Tibial nerve (tissue), 4 donors: ENCODE measurements around the gene DPAGT1. TPM values are rescaled to one million over a fixed set of nuclear protein-coding genes. Genes with fewer than 3 reads are reported as not detected.
"Not testable (repeated sequence)": the region's sequence is repeated elsewhere in the genome, so short reads cannot be mapped to it uniquely, and the experiment has no call there.

Source experiments
- DNase-seq, 2 donors: peaks; one replicate each; pipeline ENCODE4 v3.0.0-alpha.2; 2019; ENCODE audit warnings: low spot score in 2 of 2
- H3K27ac ChIP-seq, 4 donors: fragments of 200-600 bp; sonication (generic) in 3 of 4; one replicate each; pipeline ENCODE4 v1.5.1; 2017 to 2019; ENCODE audit warnings: mild to moderate bottlenecking in 1 of 4
- H3K27me3 ChIP-seq, 2 donors: fragments of 200-600 bp; sonication (generic) in 1 of 2; one replicate each; pipeline versions ENCODE4 v1.5.1 to v1.6.0; 2017 to 2019
- H3K36me3 ChIP-seq, 3 donors: fragments of 200-600 bp; sonication (generic); one replicate each; pipeline ENCODE4 v1.5.1; 2018 to 2019
- H3K4me1 ChIP-seq, 4 donors: fragments of 200-600 bp; sonication (generic) in 3 of 4; one replicate each; pipeline ENCODE4 v1.5.1; 2017 to 2019
- H3K4me3 ChIP-seq, 4 donors: fragments of 200-600 bp; sonication (generic) in 3 of 4; one replicate each; pipeline ENCODE4 v1.5.1; 2017 to 2019; ENCODE audit warnings: mild to moderate bottlenecking in 1 of 4, moderate library complexity in 1 of 4
- H3K9me3 ChIP-seq, 4 donors: fragments of 200-600 bp; sonication (generic) in 3 of 4; one replicate each; pipeline ENCODE4 v1.5.1; 2017 to 2019
- EP300 ChIP-seq, 2 donors: sonication (generic); formaldehyde crosslinking; IDR thresholded peaks; one replicate each; pipeline ENCODE4 v1.6.1; 2017; ENCODE audit warnings: antibody characterized with exemption in 2 of 2, mild to moderate bottlenecking in 1 of 2
- POLR2A ChIP-seq, 2 donors: fragments of 450-650 bp; IDR thresholded peaks; one replicate each; pipeline ENCODE4 v1.6.1; 2017; ENCODE audit warnings: antibody characterized with exemption in 2 of 2, mild to moderate bottlenecking in 2 of 2, moderate library complexity in 2 of 2
- WGBS, 2 donors: methylation state at CpG; one replicate each; pipeline ENCODE4 v1.1.5; 2018; 5-methylcytosine and 5-hydroxymethylcytosine counted together
- total RNA-seq, 4 donors: library from RNA; depleted of rRNA; stranded (reverse); fragments of >200 nt; gene quantifications; one replicate each; pipeline ENCODE4 v1.1.0, GENCODE V29; 2016
- TF ChIP-seq, protein P1 (sequence below), 5 experiments: fragments of 200-600 bp in 3 of 5; fragments of 450-650 bp in 2 of 5; sonication (generic) in 3 of 5; IDR thresholded peaks; one replicate each; pipeline ENCODE4 v1.5.1; 2016 to 2019; ENCODE audit warnings: antibody characterized with exemption in 5 of 5, mild to moderate bottlenecking in 3 of 5, moderate library complexity in 2 of 5

Gene DPAGT1
- total RNA-seq, 4 donors from 2014 or later: 20.7 to 33.9 (median 23.5) TPM

GRCh38 chr11:119107538-119108145 lies 6.0 kb upstream of the DPAGT1 start:
- DNase-seq: no peak
- Histone ChIP-seq H3K9me3 (no peaks in the 10 kb centered on the region), H3K4me1 (peaks cover 0 to 53% (median 30%) of the 10 kb centered on the region in 4 donors), H3K27ac (peak overlapping the region; percentile 58 to 91 (median 90)), H3K36me3 (peaks cover 0 to 30% (median 10%) of the 10 kb centered on the region in 3 donors), H3K4me3 (peak overlapping the region; percentile 78 to 99 (median 92)), H3K27me3 (no peaks in the 10 kb centered on the region)
- TF ChIP-seq EP300 (IDR thresholded peaks at IDR 0.05): no peak
- TF ChIP-seq POLR2A (IDR thresholded peaks at IDR 0.05): no peak
- TF ChIP-seq, protein P1, sequence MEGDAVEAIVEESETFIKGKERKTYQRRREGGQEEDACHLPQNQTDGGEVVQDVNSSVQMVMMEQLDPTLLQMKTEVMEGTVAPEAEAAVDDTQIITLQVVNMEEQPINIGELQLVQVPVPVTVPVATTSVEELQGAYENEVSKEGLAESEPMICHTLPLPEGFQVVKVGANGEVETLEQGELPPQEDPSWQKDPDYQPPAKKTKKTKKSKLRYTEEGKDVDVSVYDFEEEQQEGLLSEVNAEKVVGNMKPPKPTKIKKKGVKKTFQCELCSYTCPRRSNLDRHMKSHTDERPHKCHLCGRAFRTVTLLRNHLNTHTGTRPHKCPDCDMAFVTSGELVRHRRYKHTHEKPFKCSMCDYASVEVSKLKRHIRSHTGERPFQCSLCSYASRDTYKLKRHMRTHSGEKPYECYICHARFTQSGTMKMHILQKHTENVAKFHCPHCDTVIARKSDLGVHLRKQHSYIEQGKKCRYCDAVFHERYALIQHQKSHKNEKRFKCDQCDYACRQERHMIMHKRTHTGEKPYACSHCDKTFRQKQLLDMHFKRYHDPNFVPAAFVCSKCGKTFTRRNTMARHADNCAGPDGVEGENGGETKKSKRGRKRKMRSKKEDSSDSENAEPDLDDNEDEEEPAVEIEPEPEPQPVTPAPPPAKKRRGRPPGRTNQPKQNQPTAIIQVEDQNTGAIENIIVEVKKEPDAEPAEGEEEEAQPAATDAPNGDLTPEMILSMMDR (IDR thresholded peaks at IDR 0.05): no peak
- 0 to 2% methylated on average over 10 to 18 of the region's 65 CpGs for WGBS, 2 donors

DNA sequence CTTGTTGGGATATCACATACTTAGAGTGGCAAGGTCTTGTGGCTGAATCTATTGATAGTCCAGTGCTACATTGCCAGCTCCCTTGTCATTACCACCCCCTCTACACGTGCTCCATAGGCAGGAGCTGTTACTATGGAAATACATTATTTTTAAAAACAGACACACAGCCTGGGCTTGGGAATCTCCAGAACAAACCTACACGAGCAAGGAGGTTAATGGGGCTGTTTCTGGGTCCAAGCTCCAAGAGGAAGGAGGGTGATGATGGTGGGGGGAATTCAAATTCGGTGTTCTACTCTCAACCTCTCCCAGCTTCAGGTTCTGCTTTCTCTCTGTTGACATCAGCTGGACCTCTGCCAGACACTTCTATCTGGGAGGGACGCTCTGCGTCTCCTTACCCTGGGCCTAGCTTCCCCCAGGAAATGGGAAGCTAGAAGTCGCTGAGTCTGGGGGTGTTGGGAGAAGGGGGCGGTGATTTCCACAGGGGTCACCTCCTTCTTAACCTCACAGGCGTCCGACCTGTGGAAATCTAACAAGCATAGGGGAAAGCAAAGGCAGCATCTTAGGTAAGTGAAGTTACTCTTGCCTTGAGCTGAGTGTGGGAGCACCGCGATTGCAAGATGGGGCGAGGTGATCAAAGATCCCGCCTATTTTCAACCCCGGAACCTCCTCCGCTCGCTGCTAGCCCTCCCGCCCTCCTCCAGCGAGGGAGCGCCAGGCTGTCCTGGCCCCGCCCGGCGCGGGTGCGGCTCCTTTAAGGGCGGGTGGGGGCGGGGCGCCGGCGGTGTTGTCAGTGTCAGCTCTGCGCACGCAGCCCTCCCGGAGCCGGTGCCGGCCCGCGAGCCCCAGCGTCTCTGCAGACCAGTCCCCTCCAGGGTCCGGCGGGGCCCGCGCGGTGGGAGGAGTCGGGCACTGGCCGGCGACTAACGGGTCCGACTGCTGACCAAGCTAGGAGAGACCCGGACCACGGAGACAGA lies 5.2 kb upstream of the DPAGT1 start, which contains the start of gene C2CD2L:
TSS of gene C2CD2L (plus strand) at position 781 of the 974 bp plus-strand sequence. CDS start 398 bp downstream, outside the sequence.
- Histone ChIP-seq H3K4me1 (peaks cover 0 to 56% (median 30%) of the 10 kb centered on the region in 4 donors), H3K9me3 (no peaks in the 10 kb centered on the region), H3K27ac (peak within 1 kb of the TSS; percentile 58 to 91 (median 90)), H3K4me3 (peak within 1 kb of the TSS; percentile 78 to 99 (median 92)), H3K36me3 (peaks cover 0 to 22% (median 10%) of the 10 kb centered on the region in 3 donors), H3K27me3 (no peaks in the 10 kb centered on the region)
- 1% methylated on average over 26 to 35 of the region's 49 CpGs for WGBS, 2 donors
- peak; percentile 84 to 88 for DNase-seq
- peak in 1 of 2 donors; percentile 45 for TF ChIP-seq POLR2A (IDR thresholded peaks at IDR 0.05)
- TF ChIP-seq, protein P1 (IDR thresholded peaks at IDR 0.05): no peak
- TF ChIP-seq EP300 (IDR thresholded peaks at IDR 0.05): peak; percentile 18 to 70

- 50 to 52% methylated on average over 4 of the region's 4 CpGs for WGBS, 2 donors
- Histone ChIP-seq H3K27me3 (no peaks in the 10 kb centered on the region), H3K27ac (peak overlapping the region in 1 of 4 donors; percentile 93), H3K36me3 (no peaks in the 10 kb centered on the region), H3K4me1 (peaks cover 0 to 55% (median 36%) of the 10 kb centered on the region in 4 donors), H3K4me3 (no peak overlapping the region), H3K9me3 (no peaks in the 10 kb centered on the region)
- TF ChIP-seq POLR2A (IDR thresholded peaks at IDR 0.05) (no peak), EP300 (IDR thresholded peaks at IDR 0.05) (no peak)
- TF ChIP-seq, protein P1 (IDR thresholded peaks at IDR 0.05): no peak
- DNase-seq: no peak
Measured at GRCh38 chr11:119103793-119104192, 2.1 kb upstream of the DPAGT1 start.

DNA sequence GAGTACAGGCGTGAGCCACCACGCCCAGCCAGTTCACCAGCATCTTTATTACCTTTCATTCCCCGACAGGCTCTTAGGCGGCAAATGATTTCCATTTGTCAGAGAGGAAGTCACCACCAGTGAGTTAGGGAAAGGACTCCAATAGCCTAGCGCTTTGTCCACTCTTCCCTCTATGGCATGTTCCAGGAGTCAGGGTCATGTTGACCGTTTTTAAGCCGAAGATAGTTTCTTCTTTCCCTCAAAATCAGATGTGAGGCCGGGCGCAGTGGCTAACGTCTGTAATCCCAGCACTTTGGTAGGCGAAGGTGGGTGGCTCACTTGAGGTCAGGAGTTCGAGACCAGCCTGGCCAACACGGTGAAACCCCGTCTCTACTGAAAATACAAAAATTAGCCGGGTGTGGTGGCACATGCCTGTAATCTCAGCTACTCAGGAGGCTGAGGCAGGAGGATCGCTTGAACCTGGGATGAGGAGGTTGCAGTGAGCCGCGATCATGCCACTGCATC lies 1.6 kb upstream of the DPAGT1 start:
- peak overlapping the region; percentile 85 to 96 (median 90) for H3K27ac ChIP-seq
- not testable (repeated sequence) for H3K9me3 ChIP-seq, H3K36me3 ChIP-seq, H3K27me3 ChIP-seq, DNase-seq
- peak overlapping the region in 1 of 4 donors; percentile 78 for H3K4me3 ChIP-seq
- H3K4me1 ChIP-seq: peaks cover 0 to 49% (median 30%) of the 10 kb centered on the region in 4 donors
- WGBS, 2 donors: 83 to 86% methylated on average over 15 to 18 of the region's 18 CpGs

GRCh38 chr11:119100994-119101758 lies 477 bp downstream of the DPAGT1 start:
- no peaks in the 10 kb centered on the region for H3K27me3 ChIP-seq
- 0 to 2% methylated on average over 19 to 28 of the region's 29 CpGs for WGBS, 2 donors
- peaks cover 0 to 21% (median 10%) of the 10 kb centered on the region in 3 donors for H3K36me3 ChIP-seq
- no peak for DNase-seq
- H3K4me1 ChIP-seq: peaks cover 0 to 38% (median 21%) of the 10 kb centered on the region in 4 donors
- no peaks in the 10 kb centered on the region for H3K9me3 ChIP-seq
- H3K4me3 ChIP-seq: peak overlapping the region; percentile 74 to 88 (median 77)
- peak overlapping the region; percentile 85 to 96 (median 90) for H3K27ac ChIP-seq
- TF ChIP-seq, protein P1 (IDR thresholded peaks at IDR 0.05): no peak
- no peak for TF ChIP-seq EP300 (IDR thresholded peaks at IDR 0.05)
- no peak for TF ChIP-seq POLR2A (IDR thresholded peaks at IDR 0.05)
